Measurements from ENCODE around the gene RTF2.

Gene RTF2

GRCh38 chr20:56445540-56445939, 22.9 kb upstream of the RTF2 start:
- no peak overlapping the region for H3K4me3 ChIP-seq (ENCODE audit: low read length)
- no peak for TF ChIP-seq ZNF274 (IDR thresholded peaks at IDR 0.05; ENCODE audit: low read depth, low read length)

DNA sequence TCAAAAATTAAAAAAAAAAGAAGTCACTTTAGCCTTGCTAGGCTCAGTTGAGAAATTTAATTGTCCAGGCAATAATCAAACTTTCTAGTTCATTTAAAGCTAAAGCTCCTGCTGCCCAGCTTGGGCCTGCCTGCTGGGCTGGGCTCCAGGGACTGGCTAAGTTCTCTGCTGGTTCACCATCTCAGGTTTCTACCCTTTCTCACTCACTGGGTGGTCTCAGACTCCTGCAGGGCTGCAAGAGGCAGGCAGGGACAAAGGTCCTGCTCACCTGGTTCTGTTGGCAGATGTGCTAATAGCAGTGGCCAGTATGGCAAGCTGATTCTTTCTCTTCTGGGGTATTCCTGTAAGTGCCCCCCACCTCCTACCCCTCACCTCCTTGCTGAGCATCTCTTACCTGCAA, 21.2 kb upstream of the RTF2 start:
- TF ChIP-seq ZNF274 (IDR thresholded peaks at IDR 0.05; ENCODE audit: low read depth, low read length) = no peak
- no peak overlapping the region for H3K4me3 ChIP-seq (ENCODE audit: low read length)

DNA sequence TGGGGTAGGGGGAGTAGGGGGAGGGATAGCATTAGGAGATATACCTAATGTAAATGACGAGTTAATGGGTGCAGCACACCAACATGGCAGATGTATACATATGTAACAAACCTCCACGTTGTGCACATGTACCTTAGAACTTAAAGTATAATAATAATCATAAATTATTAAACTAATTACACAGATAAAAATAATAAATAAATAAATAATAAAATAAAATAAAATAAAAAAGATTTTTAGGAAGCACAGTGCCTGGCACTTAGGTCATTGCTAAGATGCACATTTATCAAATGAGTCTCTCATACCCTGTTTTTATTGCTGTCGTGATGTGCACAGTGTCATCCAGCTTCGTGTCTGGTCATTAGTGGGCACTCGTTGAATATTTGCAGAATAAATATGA, 19.0 kb upstream of the RTF2 start:
- no peak for TF ChIP-seq ZNF274 (IDR thresholded peaks at IDR 0.05; ENCODE audit: low read depth, low read length)
- no peak overlapping the region for H3K4me3 ChIP-seq (ENCODE audit: low read length)

DNA sequence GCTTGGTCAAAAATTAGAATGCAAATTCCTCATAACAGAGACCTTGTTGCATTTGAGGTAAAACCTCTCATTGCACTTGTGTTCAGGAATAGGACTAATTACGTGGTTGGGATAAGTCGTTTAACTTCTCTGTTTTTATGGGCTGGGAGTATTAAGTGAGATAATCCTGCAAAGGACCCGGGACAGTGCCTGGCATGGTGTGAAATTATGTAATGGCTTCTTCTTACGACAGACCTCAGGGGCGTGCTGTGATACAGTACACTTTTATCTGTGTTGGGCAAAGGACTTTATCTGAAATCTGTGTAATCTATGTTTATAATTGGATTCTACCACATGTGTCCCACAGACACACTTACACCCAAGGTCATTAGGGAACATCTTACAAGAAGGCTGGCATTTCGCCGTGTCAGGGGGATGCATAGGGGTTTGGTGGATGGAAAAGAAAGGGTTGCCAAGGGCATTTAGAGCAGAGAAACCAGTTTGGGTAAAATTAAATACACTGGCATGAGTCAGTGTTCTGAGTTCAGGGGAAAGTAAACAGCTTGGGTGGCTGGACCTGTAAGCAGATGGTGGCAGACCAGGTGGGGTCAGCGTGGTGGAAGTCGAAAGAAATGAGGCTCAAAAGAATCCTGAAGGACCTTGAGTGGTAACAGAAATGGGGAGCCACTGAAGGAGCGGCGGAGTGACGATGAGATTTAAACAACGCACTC, 17.2 kb upstream of the RTF2 start:
- H3K4me3 ChIP-seq (ENCODE audit: low read length) = no peak overlapping the region
- no peak for TF ChIP-seq ZNF274 (IDR thresholded peaks at IDR 0.05; ENCODE audit: low read depth, low read length)

DNA sequence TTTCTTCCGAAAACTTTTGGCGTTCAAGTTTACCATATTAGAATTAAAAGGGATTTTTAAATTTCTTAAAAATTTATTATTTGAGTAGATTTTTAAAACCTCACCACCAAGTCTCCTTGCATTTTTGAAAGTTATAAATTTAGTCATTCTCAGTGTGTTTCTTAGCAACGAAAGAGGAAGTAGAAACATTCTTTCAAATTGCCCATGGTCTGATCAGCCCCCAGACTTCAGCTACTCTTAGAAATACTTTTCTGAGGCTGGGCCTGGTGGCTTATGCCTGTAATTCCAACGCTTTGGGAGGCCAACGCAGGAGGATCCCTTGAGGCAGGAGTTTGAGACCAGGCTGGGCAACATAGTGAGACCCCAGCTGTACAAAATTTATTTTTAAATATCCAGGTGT, 15.1 kb upstream of the RTF2 start:
- no peak for TF ChIP-seq ZNF274 (IDR thresholded peaks at IDR 0.05; ENCODE audit: low read depth, low read length)
- peak overlapping the region; percentile 13; the same call in 1 of the 2 replicates for H3K4me3 ChIP-seq (ENCODE audit: low read length)

DNA sequence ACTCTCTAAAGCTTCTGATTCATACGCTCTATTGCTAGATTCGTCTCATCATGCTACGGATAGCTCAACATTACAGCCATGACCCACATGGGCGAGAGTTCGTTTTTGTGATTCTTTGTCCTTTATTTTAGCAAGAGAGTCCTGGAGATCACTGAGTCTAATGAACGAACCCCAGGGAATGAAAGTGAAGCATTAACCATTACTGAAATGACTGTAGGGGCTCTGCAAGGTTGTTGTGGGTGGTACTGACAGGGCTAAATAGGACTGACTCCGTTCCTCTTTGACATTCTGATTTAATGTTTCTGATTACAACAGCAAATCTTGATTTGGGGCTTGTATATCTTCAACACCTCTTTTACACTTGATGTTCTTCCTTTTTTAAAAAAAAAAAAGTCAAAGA, 13.7 kb upstream of the RTF2 start:
- no peak for TF ChIP-seq ZNF274 (IDR thresholded peaks at IDR 0.05; ENCODE audit: low read depth, low read length)

DNA sequence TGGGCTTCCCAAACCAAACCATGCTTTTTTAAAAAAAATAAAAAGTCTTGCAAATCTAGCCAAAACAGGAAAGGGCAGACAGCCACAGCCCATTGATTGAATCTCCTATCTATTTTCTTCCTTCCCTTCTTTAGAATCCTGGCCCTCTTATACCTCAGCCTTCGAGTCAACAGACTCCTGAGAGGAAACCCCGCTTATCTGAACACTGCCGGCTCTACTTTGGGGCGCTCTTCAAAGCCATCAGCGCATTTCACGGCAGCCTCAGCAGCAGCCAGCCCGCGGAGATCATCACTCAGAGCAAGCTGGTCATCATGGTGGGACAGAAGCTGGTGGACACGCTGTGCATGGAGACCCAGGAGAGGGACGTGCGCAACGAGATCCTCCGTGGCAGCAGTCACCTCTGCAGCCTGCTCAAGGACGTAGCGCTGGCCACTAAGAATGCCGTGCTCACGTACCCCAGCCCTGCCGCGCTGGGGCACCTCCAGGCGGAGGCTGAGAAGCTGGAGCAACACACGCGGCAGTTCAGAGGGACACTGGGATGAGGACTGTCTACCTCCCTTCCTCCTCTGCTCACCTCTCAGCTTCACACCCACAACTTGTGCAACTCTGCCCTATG, 10.1 kb upstream of the RTF2 start:
- no peak for TF ChIP-seq ZNF274 (IDR thresholded peaks at IDR 0.05; ENCODE audit: low read depth, low read length)
- H3K4me3 ChIP-seq (ENCODE audit: low read length) = no peak overlapping the region

More for the DNA sequence above, 13.7 kb upstream of the RTF2 start:
- H3K4me3 ChIP-seq (ENCODE audit: low read length) = no peak overlapping the region

DNA sequence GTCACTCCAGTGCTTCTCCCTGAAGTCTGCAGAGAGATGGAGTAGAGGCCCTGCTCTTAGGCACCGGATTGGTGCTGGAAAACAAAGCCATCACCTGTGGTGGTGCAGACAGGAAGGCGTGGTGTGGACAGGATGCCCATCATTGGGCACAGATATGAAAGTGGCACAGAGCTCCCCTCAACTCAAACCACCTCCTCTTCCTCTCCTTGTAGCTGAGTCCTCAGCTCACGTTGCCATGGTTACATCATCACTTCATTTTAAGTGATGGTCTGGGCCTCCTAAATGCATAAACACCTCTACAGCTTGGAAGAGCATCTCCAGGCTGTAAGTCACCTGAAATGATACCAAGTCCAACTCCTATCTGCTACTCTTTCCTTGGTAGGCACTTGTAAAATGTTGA, 8.0 kb upstream of the RTF2 start:
- no peak for TF ChIP-seq ZNF274 (IDR thresholded peaks at IDR 0.05; ENCODE audit: low read depth, low read length)
- H3K4me3 ChIP-seq (ENCODE audit: low read length) = no peak overlapping the region

DNA sequence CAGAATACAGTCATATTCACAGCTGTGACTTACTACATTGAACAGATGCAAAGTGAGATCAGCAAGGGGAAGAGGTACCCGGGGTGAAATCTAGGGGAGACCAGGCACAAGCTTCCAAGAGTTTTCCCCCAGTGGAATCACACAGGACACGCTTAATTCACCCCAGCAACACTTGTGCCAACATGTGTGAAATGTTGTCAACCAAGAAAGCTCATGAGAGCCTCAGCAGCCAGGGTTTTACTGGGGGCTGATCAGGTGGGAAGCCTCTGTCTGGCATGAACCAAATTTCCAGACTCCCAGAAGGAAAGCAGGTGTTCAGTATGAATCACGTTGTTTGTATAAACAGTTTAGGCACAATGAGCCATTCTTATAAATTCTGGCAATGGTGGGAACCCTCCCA, 6.9 kb upstream of the RTF2 start:
- H3K4me3 ChIP-seq (ENCODE audit: low read length) = no peak overlapping the region
- no peak for TF ChIP-seq ZNF274 (IDR thresholded peaks at IDR 0.05; ENCODE audit: low read depth, low read length)

DNA sequence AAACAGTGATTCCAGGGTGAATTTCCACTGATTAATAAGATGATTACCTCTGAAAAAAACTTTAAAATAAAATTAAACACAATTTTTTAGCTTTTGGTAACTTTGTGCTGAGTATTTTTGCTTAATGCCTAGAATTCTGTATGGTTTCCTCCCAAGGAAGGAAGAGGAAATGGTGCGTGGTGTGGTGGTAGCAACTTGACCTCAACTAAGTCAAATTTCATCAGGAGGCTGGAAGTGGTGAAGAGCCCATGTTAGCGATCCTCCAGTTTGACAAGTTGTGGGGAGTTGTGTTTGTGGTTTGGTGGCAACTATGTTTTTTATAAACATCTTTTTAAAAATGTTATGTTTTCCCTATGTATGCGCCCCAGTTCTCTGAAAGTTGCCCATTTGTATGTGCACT, 5.0 kb upstream of the RTF2 start:
- TF ChIP-seq ZNF274 (IDR thresholded peaks at IDR 0.05; ENCODE audit: low read depth, low read length) = no peak
- no peak overlapping the region for H3K4me3 ChIP-seq (ENCODE audit: low read length)

DNA sequence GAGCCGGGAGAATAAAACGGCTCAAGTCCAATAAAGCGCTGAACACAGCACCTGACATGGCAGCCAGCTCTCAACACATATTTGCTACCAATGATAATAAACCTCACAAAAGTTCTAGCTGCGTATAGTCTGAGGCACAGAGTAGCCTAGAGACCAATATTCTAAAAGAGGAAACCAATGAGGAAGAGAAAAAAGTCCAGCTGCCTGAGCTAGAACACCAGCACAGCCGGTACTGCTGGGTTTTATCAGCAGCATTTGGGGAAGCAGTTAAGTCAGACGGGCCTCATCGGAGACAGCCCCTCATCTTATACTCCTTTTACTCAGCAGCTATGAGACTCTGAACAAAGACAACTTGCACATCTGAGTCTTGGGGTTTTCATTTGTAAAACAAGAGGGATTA, 2.4 kb upstream of the RTF2 start:
- TF ChIP-seq ZNF274 (IDR thresholded peaks at IDR 0.05; ENCODE audit: low read depth, low read length) = no peak
- H3K4me3 ChIP-seq (ENCODE audit: low read length) = no peak overlapping the region

DNA sequence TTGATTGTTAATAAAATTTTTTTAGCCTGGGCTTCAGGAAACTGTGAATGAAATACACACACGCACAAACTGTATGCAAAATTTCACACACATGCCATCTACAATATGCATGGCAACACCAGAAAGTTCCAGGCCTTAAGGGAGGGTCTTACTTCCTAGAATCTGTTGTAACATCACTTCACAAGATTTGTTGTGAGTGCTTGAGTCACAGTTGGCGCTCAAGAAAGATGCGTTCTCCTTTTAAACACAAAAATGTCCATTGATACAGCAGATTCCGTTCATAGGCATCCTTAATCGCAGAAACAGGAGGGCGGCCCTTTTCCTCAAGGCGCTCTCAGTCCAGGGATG, 485 bp upstream of the RTF2 start:
- no peak for TF ChIP-seq ZNF274 (IDR thresholded peaks at IDR 0.05; ENCODE audit: low read depth, low read length)
- peak overlapping the region; percentile 89 for H3K4me3 ChIP-seq (ENCODE audit: low read length)

DNA sequence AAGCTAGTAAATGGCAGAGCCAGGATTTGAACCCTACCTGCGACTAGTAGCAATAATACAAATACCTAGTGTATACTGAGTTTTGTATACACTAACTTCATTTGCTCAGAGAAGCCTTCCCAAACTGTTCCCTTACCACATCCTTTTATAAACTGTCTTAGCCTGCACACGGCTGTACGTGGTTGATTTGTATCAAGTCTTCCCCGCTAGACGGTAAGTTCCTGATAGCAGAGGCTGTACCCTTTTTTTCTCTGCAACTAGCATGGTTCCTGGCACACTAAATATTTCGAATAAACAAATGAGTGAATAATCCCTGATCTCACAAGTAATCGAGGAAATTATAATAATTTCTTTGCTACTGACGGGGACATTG, 636 bp downstream of the RTF2 start:
- peak overlapping the region; percentile 99 for H3K4me3 ChIP-seq (ENCODE audit: low read length)
- TF ChIP-seq ZNF274 (IDR thresholded peaks at IDR 0.05; ENCODE audit: low read depth, low read length) = no peak

DNA sequence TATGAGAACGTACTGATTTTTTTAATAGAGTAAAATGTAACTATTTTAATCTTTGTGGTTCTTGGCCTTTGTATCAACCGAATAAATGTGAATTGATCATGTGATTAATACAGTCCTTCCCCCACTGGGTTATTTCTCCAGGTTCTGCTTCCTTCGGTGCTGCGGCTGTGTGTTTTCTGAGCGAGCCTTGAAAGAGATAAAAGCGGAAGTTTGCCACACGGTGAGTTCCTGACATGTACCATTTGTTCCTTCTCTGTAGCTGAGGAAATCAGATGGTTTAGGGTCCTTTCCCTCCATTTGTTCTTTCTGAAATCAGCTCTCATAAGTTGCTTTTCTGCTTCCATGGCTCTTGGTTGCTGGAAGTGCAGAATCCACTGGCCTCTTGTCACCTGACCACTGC, 15.5 kb downstream of the RTF2 start:
- no peak overlapping the region for H3K4me3 ChIP-seq (ENCODE audit: low read length)
- TF ChIP-seq ZNF274 (IDR thresholded peaks at IDR 0.05; ENCODE audit: low read depth, low read length) = no peak

- TF ChIP-seq ZNF274 (IDR thresholded peaks at IDR 0.05; ENCODE audit: low read depth, low read length) = no peak
- H3K4me3 ChIP-seq (ENCODE audit: low read length) = no peak overlapping the region
Observed at GRCh38 chr20:56487216-56487615, 18.8 kb downstream of the RTF2 start.

- H3K4me3 ChIP-seq (ENCODE audit: low read length) = no peak overlapping the region
- TF ChIP-seq ZNF274 (IDR thresholded peaks at IDR 0.05; ENCODE audit: low read depth, low read length) = no peak
Observed at GRCh38 chr20:56488566-56488965, 20.1 kb downstream of the RTF2 start.
